Mucosa of stomach (tissue), 1 donor: ENCODE data around the gene CMIP.

Source experiments
- H3K27me3 ChIP-seq: one replicate; pipeline ENCODE4 v1.7.0; 2013; ENCODE audit warnings: mild to moderate bottlenecking, low read length; ENCODE audit not compliant: control insufficient read depth, insufficient read depth
- H3K36me3 ChIP-seq: one replicate; pipeline ENCODE4 v1.7.0; 2013; ENCODE audit warnings: low read length; ENCODE audit not compliant: control insufficient read depth, insufficient read depth
- H3K4me1 ChIP-seq: one replicate; pipeline ENCODE4 v1.7.0; 2013; ENCODE audit warnings: mild to moderate bottlenecking, low read length; ENCODE audit not compliant: control insufficient read depth, insufficient read depth
- H3K4me3 ChIP-seq: one replicate; pipeline ENCODE4 v1.7.0; 2013; ENCODE audit warnings: low read length
- H3K9ac ChIP-seq: one replicate; pipeline ENCODE4 v1.7.0; 2013; ENCODE audit warnings: mild to moderate bottlenecking, low read length, moderate library complexity
- H3K9me3 ChIP-seq: one replicate; pipeline ENCODE4 v1.7.0; 2013; ENCODE audit warnings: mild to moderate bottlenecking, low read length, moderate library complexity; ENCODE audit not compliant: control insufficient read depth
- donor health status: Pancreatic carcinoma.

CMIP gene

DNA sequence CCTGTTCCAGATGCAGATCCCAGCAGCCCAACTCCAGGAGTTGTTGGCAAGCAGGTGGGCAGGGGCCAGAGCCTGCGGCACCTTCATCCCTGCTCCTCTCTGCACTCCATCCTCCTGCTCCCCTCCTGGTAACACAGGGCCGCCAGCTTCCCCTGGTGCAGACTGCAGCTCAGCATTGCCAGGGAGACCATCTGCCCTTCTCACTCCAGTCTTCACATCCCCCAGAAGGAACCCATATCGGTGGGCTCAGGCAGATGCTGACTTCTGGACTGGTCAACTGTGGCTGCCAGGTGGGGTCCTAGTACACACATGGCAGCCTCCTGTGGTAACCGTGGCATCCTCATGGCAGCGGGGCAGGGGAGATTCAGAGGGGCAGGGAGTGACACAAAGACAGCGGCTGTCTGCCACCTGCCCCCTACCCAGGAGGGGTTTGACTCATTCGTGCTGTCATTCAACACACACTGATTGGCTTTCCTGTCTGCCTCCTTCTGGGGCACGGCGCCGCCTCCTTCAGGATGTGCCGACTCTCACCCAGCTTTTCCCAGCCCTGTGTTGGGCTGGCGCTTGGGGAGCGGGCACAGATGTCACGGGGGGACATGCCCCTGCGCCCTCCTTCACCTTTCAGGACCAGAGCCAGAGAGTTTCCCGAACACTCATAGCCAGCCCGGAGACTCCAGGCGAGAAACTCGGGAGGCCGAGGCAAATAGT is 120.9 kb downstream of the CMIP start:
- peaks cover 53% of the 10 kb centered on the region for H3K4me1 ChIP-seq
- no peak overlapping the region for H3K4me3 ChIP-seq
- H3K36me3 ChIP-seq = no peaks in the 10 kb centered on the region
- H3K27me3 ChIP-seq = no peaks in the 10 kb centered on the region
- no peak overlapping the region for H3K9ac ChIP-seq
- H3K9me3 ChIP-seq = no peaks in the 10 kb centered on the region

DNA sequence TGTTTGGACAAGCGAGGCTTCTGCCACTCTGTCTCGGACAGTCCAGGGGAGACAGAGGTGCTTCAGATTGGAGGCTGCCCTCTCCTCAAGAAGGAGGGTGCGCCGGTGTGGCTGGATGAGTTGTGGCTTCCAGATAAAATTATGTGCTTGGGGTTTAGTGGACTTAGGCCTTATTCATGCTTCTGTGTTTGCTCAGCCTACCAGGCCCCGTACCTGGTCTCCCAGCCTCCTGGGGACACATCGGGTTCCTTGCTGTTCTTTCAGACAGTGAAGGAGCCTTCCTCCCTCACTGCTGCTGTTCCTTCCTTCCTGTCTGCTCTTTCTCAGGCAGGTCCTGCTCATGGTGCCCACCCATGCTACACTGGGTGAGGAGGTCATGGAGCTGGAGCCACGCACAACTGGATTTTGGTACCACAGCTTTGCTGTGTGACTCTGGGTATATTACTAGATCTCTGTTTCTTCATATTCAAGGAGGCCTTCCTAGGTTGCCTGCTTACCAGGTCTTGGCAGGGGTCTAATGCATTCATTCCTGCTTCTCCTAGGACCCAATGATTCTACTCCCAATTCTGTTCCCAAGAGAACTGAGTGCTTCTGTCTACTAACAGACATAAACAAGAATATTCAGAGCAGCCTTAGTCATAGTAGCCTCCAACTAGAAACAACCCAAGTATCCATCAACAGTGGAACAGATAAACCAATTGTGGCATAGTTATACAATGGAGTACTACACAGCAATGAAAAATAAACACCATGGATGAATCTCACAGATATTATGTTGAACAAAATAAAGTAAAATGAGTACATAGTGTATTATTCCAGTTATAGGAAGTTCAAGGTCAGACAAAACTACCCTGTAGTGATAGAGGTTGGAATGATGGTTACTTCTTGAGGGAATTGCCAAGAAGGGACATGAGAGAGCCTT is 121.7 kb downstream of the CMIP start:
- Histone ChIP-seq H3K36me3 (no peaks in the 10 kb centered on the region), H3K9me3 (no peaks in the 10 kb centered on the region), H3K4me1 (peaks cover 45% of the 10 kb centered on the region), H3K4me3 (no peak overlapping the region), H3K27me3 (no peaks in the 10 kb centered on the region), H3K9ac (no peak overlapping the region)

DNA sequence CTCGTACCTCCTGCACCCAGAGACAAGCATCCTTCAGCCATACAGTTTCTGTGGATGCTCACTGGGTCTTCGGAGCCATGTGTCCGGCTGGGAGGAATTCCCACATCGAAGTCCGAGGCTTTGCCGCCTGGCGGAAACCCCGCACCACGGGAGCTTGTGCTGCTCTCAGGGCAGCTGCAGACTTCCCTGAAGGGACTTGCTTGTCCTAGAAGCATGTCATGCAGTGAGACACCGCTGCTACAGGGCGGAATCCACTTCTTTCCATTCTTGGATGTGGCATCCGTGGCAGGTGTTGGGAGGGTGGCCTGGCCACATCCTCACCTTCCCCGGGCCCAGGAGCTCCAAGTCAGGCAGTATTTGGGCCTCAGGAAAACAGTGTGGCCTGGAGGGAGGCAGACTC is 122.5 kb downstream of the CMIP start:
- Histone ChIP-seq H3K4me1 (peaks cover 42% of the 10 kb centered on the region), H3K9ac (no peak overlapping the region), H3K4me3 (no peak overlapping the region), H3K27me3 (no peaks in the 10 kb centered on the region), H3K9me3 (no peaks in the 10 kb centered on the region), H3K36me3 (no peaks in the 10 kb centered on the region)

DNA sequence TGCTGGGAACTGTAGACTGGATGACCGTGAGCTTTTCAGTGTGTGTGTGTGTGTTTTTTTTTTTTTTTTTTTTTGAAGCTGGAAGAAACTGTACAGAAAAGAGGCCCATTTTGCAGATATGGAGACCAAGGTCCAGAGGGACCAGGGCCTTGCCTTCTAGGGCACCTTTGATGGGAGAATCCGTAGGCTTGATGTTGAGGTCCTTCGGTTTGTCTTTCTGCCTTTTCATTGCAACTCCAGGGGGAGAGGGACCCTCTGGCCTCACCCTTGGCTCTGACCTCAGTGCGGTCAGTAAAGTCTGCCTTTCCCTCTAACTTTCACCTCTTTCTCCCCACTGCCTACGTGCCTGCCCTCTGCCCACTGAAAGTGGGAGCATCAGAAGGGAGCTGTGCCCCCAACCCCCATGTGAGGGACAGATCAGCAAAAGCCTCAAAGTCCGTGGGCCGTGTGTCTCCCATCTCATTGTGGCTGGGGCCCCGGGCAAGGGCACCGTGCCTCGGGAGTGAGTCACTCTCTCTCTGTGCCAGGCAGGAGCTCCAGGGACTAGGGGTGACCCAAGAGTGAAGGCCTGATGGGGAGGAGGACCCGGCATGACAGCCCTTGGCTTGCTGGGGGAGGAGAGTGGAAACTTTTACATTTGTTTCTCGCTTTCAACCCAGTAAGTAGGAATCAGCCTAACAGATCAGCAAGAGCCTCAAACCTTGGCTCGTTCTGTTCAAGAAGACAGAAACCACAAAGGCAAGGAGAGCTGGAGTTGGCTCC is 123.6 kb downstream of the CMIP start:
- Histone ChIP-seq H3K9ac (no peak overlapping the region), H3K9me3 (no peaks in the 10 kb centered on the region), H3K4me3 (no peak overlapping the region), H3K27me3 (no peaks in the 10 kb centered on the region), H3K36me3 (no peaks in the 10 kb centered on the region), H3K4me1 (peaks cover 38% of the 10 kb centered on the region)

DNA sequence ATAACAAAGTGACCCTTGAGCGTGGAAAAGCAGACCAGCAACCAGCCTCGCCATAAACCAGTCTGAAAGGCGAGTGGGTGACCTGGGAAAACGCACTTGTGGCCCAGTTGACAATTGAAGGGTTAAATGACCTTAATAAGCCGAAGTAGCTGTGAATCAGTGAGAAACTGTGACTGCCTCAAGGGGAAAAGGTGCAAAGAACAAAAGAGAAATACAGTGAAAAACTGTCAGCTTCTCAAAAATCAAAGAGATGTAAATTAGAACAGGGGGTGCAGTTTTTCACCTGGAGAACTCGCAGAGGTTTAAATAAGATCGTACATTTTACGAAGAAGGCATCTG is 124.1 kb downstream of the CMIP start:
- Histone ChIP-seq H3K4me1 (peaks cover 38% of the 10 kb centered on the region), H3K27me3 (no peaks in the 10 kb centered on the region), H3K36me3 (no peaks in the 10 kb centered on the region), H3K9ac (no peak overlapping the region), H3K4me3 (no peak overlapping the region), H3K9me3 (no peaks in the 10 kb centered on the region)

DNA sequence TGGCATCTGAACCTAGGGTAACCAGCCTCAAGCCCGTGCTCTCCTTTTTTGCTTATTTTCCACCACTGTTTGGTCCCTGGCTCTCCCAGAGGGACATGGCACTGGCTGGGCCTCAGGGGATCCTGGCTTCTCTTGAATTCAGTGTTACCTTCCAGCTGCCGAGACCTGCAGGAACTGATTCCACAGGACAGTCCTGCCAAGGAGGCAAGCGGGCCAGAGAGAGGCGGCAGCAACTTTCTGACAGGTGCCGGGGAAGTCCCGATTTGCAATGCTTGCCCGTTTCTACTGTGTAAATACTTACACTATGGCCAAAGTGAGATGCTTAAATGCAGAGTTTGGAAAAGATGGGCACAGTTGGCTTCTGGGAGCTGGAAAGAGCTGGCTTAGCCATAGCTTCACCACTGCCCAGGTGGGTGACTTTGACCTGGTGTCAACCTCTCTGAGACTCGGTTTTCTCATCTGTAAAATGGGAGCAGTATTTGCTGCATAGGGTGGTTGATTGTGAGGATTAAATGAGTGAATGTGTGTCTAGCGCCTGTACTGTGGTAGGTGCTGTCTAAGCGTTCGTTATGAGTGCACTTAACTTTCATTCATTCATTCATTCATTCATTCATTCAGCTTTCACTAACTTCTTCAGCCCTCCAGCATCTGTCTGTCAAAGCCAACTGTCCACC is 124.9 kb downstream of the CMIP start:
- H3K4me1 ChIP-seq = peaks cover 33% of the 10 kb centered on the region
- no peaks in the 10 kb centered on the region for H3K27me3 ChIP-seq
- no peak overlapping the region for H3K9ac ChIP-seq
- no peaks in the 10 kb centered on the region for H3K36me3 ChIP-seq
- H3K4me3 ChIP-seq = no peak overlapping the region
- no peaks in the 10 kb centered on the region for H3K9me3 ChIP-seq

DNA sequence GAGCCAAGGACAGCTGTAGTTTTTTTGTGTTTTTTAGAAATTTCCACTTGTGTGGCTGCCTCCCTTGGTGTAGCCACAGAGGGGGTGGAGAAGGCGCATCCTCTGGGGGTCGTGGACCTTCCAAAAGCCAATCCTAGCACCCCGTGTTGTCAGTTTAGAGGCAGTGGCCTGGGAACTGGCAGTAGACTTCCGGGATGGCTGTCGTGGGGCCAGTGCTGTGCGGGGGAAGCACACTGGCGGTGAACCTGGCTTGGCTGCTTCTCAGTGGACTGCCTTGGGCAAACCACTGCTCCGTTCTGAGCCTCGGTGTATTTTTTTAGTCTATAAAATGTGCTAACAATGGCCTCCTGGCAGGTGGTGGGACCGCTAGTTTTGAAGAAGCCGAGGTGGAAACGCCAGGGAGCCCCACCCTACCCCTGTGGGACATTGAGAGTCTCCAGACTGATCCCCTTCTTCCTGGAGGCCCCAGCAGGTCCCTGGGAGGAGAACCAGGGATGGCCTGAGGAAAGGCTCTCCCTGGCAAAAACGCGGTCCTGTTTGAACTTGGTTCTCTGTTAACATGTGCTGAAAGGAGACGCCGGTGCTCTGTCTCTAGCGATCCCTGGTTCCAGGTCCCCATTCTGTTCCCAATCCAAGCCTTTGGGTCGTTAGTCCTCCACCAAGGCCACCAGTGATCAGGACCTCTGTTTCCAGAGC is 125.7 kb downstream of the CMIP start:
- no peaks in the 10 kb centered on the region for H3K27me3 ChIP-seq
- H3K9ac ChIP-seq = no peak overlapping the region
- H3K4me3 ChIP-seq = no peak overlapping the region
- H3K4me1 ChIP-seq = peaks cover 29% of the 10 kb centered on the region
- H3K36me3 ChIP-seq = no peaks in the 10 kb centered on the region
- H3K9me3 ChIP-seq = no peaks in the 10 kb centered on the region

DNA sequence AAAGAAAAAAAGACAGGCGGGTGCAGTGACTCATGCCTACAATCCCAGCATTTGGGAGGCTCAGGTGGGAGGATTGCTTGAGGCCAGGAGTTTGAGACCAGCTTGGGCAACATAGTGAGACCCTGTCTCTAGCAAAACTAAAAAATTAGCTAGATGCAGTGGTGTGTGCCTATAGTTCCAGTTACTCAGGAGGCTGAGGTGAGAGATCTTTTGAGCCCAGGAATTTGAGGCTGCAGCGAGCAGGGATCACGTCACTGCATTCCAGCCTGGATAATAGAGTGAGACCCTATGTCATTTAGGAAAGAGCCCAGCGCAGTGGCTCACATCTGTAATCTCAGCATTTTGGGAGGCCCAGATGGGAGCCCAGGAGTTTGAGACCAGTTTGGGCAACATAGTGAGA is 126.6 kb downstream of the CMIP start:
- Histone ChIP-seq H3K4me3 (no peak overlapping the region), H3K4me1 (peaks cover 20% of the 10 kb centered on the region), H3K36me3 (no peaks in the 10 kb centered on the region), H3K9me3 (no peaks in the 10 kb centered on the region), H3K9ac (no peak overlapping the region), H3K27me3 (no peaks in the 10 kb centered on the region)

DNA sequence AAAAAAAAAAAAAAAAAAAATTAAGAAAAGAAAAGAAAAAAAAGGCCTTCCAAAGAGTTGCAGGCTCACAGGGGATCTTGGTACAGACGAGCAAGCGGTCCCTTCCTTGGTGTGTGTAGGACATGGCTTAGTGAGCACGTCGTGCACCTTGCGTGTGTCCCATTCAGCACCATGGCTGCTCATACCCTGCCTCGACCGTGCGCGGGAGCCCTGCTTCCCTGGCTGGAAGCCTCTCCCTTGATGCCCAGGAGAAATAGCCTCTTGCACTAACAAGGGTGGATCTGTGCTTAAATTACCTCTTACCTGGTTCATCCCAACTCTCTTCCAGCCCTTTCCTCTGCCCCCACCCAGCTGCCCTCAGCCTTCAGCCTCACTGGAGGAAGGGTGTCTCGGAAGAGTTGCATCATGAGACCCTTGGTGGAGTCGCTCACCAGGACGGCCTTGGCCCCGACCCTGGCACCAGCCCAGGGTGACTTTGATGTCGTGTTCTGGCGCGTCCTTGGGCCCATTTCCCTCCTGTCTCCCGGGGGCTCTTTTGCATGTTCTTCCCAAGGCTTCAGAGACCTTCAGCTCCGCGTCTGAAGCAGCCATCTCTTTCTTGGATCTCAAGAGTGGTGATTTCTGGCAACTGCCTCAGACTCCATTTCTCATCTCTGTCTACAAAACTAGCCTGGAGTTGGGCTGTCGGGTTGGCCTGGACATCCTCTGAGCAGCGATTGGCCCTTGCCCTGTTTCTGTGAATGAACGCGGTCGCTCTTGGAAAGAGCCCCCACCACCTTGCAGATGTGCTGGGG is 127.2 kb downstream of the CMIP start:
- Histone ChIP-seq H3K36me3 (no peaks in the 10 kb centered on the region), H3K9ac (no peak overlapping the region), H3K27me3 (no peaks in the 10 kb centered on the region), H3K4me1 (peaks cover 17% of the 10 kb centered on the region), H3K4me3 (no peak overlapping the region), H3K9me3 (no peaks in the 10 kb centered on the region)

DNA sequence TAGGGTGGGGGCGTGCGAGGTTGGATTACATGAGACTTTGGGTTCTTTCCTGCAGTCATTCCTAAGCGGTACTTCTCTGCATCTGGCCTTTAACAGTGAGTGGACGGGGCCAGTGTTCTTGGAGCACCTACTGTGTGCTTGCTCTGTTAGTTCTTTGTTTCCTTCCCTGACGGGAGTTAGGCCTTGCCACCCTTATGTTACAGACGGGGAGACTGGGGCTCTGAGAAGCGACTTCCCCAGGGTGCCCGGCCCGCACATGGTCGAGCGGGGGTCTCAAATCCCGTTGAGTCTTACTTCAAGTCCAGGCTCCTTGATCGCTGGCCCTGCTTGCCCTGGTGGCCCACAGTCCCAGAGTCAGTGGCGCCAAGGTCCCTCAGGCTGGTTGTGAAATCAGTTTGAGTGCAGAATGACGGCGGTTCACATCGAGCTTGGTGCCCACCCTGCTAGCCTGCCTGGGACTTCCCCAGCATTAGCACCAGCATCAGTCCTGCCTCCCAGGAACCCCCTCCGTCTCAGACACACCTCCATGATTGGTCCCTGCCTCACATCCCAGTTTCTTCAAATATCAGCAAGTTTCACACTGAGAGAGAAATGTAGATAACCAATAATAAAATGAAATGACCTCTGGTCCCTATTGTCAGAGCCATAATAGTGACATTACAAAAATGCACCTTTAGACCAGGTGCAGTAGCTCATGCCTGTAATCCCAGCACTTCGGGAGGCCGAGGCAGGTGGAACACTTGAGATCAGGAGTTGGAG is 128.0 kb downstream of the CMIP start:
- no peak overlapping the region for H3K9ac ChIP-seq
- no peak overlapping the region for H3K4me3 ChIP-seq
- no peaks in the 10 kb centered on the region for H3K36me3 ChIP-seq
- no peaks in the 10 kb centered on the region for H3K9me3 ChIP-seq
- H3K4me1 ChIP-seq = peaks cover 17% of the 10 kb centered on the region
- H3K27me3 ChIP-seq = no peaks in the 10 kb centered on the region
